BJ (cell line): ENCODE results near the gene STX10. TPM values are rescaled to one million over a fixed set of nuclear protein-coding genes. Genes with fewer than 3 reads are reported as not detected.

Experiments
- CTCF ChIA-PET: fragments of 350-600 bp; formaldehyde crosslinking; extraction: SDS; loops from one replicate; lab custom pipeline; 2021; ENCODE audit warnings: antibody characterized with exemption, inconsistent platforms; lab: Yijun Ruan, JAX
- POLR2A ChIA-PET: fragments of 300-600 bp; sonication (Branson Sonifier 250); formaldehyde crosslinking; extraction: SDS; loops from one replicate; lab custom pipeline; 2021; ENCODE audit warnings: antibody characterized with exemption; lab: Charles Lee
- DNase-seq: peaks from one replicate; pipeline ENCODE4 v3.0.0-alpha.2; 2011; ENCODE audit warnings: low read depth
- H3K27me3 ChIP-seq: 2 replicates; pipeline ENCODE4 v1.6.0; 2011; ENCODE audit warnings: low read length; ENCODE audit not compliant: control insufficient read depth, insufficient read depth
- H3K36me3 ChIP-seq: 2 replicates; pipeline ENCODE4 v1.5.1; 2011; ENCODE audit warnings: low read length; ENCODE audit not compliant: control insufficient read depth, insufficient read depth
- H3K4me3 ChIP-seq: 2 replicates; pipeline ENCODE4 v1.5.1; 2011; ENCODE audit warnings: low read depth, mild to moderate bottlenecking, control low read depth, low read length
- CTCF ChIP-seq: IDR thresholded peaks from 2 replicates; pipeline ENCODE4 v1.5.1; 2011; ENCODE audit warnings: low read depth, mild to moderate bottlenecking, control low read depth, inconsistent platforms, low read length, moderate library complexity; ENCODE audit not compliant: insufficient read depth
- polyA plus RNA-seq: library from polyadenylated mRNA; depleted of rRNA; stranded (reverse); fragments of >200 nt; gene quantifications from 2 replicates; pipeline ENCODE4 v1.2.3, GENCODE V29; 2011

The STX10 gene
- polyA plus RNA-seq, 1 experiment = 73.1 TPM

- Histone ChIP-seq H3K36me3 (peaks cover 8% of the 10 kb centered on the region), H3K4me3 (peak overlapping the region; percentile 99), H3K27me3 (no peaks in the 10 kb centered on the region)
- POLR2A ChIA-PET = no interaction called here
- no peak for DNase-seq
- no peak for TF ChIP-seq CTCF
- CTCF ChIA-PET = interaction anchor here (0.6 to 1.5 kb wide), 7 partner anchors 14 to 151 kb away, joined by 3 to 7 read pairs (median 3); partner anchors contain the start of genes IER2 and STX10
Measured at GRCh38 chr19:13117176-13117771, 32.9 kb downstream of the STX10 start.

GRCh38 chr19:13116282-13117175, 33.6 kb downstream of the STX10 start, which contains the start of gene TRMT1:
Gene TRMT1 (minus strand): TSS chr19:13116740. CDS start chr19:13116399, 341 bp downstream.
- ChIA-PET CTCF (interaction anchor here (1.0 to 2.2 kb wide), 4 partner anchors 34 to 151 kb away, joined by 3 to 6 read pairs (median 4); no protein-coding TSS in a partner anchor), POLR2A (no interaction called here)
- peaks cover 7% of the 10 kb centered on the region for H3K36me3 ChIP-seq
- no peak for TF ChIP-seq CTCF
- peak within 1 kb of the TSS; percentile 99 for H3K4me3 ChIP-seq
- H3K27me3 ChIP-seq = no peaks in the 10 kb centered on the region
- no peak for DNase-seq

- no peak for DNase-seq
- POLR2A ChIA-PET = no interaction called here
- TF ChIP-seq CTCF = no peak
- no peaks in the 10 kb centered on the region for H3K27me3 ChIP-seq
- peaks cover 6% of the 10 kb centered on the region for H3K36me3 ChIP-seq
- CTCF ChIA-PET = interaction anchor here (1.0 to 2.2 kb wide), 3 partner anchors 22 to 138 kb away, joined by 3 to 6 read pairs (median 4); no protein-coding TSS in a partner anchor
- peak overlapping the region; percentile 99 for H3K4me3 ChIP-seq
Measured at GRCh38 chr19:13115936-13116281, 34.3 kb downstream of the STX10 start.

GRCh38 chr19:13112555-13112954, 37.6 kb downstream of the STX10 start:
- ChIA-PET POLR2A (no interaction called here), CTCF (interaction anchor here (1.6 kb wide), 1 partner anchor 18 kb away, joined by 7 read pairs; no protein-coding TSS in a partner anchor)
- peaks cover 14% of the 10 kb centered on the region for H3K36me3 ChIP-seq
- H3K27me3 ChIP-seq = no peaks in the 10 kb centered on the region
- no peak for TF ChIP-seq CTCF
- H3K4me3 ChIP-seq = no peak overlapping the region
- DNase-seq = no peak

GRCh38 chr19:13110099-13110610, 40.0 kb downstream of the STX10 start:
- Histone ChIP-seq H3K36me3 (peaks cover 17% of the 10 kb centered on the region), H3K4me3 (no peak overlapping the region), H3K27me3 (no peaks in the 10 kb centered on the region)
- TF ChIP-seq CTCF = no peak
- ChIA-PET CTCF (interaction anchor here (0.9 kb wide), 1 partner anchor 145 kb away, joined by 3 read pairs; no protein-coding TSS in a partner anchor), POLR2A (no interaction called here)
- DNase-seq = no peak
